ENCODE measurements around the gene EML1.

EML1 gene

GRCh38 chr14:99805757-99806439 is 12.7 kb downstream of the EML1 start:
- DNase-seq (ENCODE audit: low spot score): no peak

DNA sequence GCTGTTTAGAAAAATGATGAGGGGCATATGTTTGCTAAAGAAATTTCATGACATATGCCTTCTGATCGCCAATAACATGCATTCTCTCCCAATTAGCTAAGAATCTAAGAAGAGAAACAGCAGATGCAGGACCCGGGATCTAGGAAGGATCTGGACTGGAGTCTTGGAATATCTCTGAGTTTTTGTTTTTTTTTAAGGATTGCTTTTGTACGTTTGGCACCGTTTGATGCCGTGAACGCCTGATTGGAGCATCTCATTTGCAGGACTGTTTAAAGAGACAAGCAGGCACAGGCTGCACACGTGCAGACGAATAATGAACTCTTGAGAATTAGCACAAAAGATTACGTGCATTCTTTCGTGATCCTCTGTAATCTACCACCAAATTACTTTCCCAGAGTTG is 13.6 kb downstream of the EML1 start:
- DNase-seq (ENCODE audit: low spot score): no peak

DNA sequence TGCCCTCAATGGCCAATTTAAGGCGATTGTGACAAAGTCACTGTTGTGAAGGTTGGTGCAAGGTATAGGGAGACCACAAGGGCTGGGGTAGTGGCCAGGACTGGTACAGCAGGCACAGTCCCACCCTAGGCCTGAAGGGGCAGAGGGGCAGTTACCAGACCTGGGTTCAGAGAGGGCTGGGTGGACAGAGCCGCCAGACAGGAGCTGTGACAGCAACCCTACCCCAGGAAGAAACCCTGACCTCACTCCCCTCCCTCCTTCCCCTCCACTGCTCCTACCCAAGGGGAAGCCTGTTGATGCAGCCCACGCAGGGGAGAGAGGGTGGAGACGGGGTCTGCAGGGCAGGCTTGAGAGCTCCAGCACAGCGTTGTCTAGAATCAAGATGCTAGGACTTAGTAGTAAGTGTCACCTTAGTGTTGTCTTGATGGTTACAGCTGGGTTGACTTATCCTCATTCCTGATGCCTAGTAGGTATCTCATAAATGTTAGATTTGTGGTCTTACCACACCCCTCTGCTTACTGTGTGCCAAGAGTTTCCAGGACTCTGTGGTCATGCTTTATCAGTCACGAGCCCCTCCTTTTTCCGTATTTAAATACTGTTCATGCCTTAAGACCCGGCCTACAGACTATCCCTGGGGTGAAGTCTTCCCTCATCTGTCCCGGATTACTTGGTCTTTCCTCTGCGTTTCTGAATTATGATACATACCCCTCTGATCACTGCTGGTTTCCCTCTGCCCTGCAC is 14.4 kb downstream of the EML1 start:
- peak; percentile 58 for DNase-seq (ENCODE audit: low spot score)

DNA sequence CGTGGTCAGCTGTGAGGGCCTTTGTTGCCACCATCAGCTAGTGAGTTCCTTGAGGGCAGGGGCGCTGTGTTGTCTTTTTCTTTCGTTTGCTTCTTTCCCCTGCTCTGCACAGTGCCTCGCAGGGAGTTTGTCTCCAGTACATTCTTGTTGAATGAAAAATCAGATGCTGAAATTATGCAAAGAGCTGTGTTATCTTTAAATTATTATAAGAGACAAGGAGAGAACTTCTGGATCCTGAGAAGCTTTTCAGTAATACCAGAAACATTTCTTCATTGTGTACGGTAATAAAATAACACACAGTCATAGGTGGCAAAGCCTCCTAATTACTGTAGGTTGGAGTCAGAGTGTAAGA is 14.9 kb downstream of the EML1 start:
- no peak for DNase-seq (ENCODE audit: low spot score)

GRCh38 chr14:99808515-99808914 is 15.3 kb downstream of the EML1 start:
- DNase-seq (ENCODE audit: low spot score): no peak

GRCh38 chr14:99809360-99809759 is 16.1 kb downstream of the EML1 start:
- peak; percentile 88 for DNase-seq (ENCODE audit: low spot score)

GRCh38 chr14:99809859-99810558 is 16.8 kb downstream of the EML1 start:
- peak; percentile 31 for DNase-seq (ENCODE audit: low spot score)

GRCh38 chr14:99810559-99810874 is 17.3 kb downstream of the EML1 start:
- DNase-seq (ENCODE audit: low spot score): no peak

- no peak for DNase-seq (ENCODE audit: low spot score)
Measured at GRCh38 chr14:99812096-99812750, 19.0 kb downstream of the EML1 start.

DNA sequence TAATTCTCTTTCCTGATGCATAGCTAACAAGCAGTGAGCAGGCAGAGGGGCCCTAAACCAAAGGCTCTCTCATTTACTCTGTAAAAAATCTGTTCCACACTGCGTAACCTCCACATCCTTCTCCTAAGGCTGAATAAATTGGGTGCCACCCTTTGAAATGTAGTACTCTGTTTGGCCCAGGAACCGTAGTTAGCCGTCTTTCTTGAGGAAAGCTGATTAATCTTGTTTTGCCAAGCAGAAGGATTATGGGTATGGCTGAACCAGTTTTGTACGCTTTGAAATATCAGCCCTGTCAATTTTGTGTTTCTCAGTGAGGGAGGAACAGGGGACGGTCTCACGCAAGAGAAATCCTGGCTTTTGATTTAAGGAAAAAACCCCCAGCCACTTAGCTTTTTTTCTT is 19.7 kb downstream of the EML1 start:
- no peak for DNase-seq (ENCODE audit: low spot score)

DNA sequence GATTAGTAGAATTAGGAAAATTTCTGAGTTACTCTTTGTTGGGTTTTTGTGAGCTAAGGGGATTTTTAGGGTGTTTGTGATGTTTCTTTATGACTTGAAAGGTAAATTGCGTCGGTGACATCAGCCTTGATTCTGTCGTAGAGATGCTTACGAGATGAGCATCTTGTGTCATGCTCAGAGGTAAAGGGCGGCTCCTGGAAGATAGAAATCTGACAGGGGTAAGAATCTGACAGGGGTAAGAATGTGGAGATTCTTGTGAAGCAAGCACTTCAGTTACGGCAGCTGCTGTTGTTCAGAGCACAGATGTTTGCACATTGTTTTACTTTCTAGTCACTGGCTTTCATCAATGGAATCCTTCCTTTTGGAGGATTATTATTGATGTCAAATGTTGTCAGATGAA is 22.5 kb downstream of the EML1 start:
- DNase-seq (ENCODE audit: low spot score): no peak

GRCh38 chr14:99816217-99816616 is 23.0 kb downstream of the EML1 start:
- no peak for DNase-seq (ENCODE audit: low spot score)

- DNase-seq (ENCODE audit: low spot score): no peak
Measured at GRCh38 chr14:99816642-99817041, 23.4 kb downstream of the EML1 start.

GRCh38 chr14:99817331-99817730 is 24.1 kb downstream of the EML1 start:
- DNase-seq (ENCODE audit: low spot score): no peak

- no peak for DNase-seq (ENCODE audit: low spot score)
Measured at GRCh38 chr14:99818503-99819036, 25.4 kb downstream of the EML1 start.

- DNase-seq (ENCODE audit: low spot score): no peak
Measured at GRCh38 chr14:99819514-99819913, 26.3 kb downstream of the EML1 start.

- DNase-seq (ENCODE audit: low spot score): no peak
Measured at GRCh38 chr14:99820702-99821331, 27.6 kb downstream of the EML1 start.

DNA sequence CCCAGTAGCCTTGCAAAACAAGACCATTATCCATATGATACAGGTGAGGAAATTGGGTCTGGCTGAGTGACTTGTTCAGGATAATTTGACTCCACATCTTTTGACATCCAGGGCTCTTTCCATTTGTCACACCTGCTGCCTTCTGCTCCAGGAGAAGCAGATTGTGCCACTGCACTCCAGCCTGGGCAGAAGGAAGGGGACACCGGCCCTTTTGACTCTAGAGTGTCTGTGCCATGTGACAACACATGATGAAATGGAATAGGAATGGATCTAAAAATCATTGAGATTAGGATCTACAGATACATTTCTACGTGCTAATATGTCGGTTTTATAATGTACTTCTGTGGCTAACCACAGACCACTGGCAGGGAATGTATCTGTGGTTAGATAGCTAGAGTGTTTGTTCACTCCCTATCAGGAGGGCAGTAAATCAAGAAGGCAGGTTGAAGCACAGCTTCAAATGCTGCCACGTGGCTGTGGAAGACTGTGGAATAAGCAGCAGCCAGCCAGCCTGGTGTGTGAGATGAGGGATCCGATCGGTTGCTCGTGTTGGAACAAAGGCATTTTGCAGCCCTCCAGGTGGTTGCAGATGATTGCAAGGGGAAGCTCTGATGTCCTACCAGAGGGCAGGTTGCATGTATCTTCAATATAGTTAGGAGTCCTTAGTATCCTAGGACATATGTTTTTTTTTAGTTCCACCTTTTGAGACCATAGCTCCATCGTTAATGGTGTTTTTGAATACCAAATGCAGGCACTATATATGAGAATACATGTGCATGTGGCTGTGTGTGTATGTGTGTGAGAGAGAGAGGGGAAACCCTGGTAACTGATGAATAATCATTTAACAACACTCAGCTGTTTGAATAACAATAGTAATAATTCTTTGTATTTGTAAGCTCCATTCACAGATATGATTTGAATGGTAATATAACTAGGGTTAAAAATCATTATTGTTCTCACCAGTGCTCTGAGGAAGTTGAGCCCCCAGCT is 28.6 kb downstream of the EML1 start:
- peak; percentile 59 for DNase-seq (ENCODE audit: low spot score)

DNA sequence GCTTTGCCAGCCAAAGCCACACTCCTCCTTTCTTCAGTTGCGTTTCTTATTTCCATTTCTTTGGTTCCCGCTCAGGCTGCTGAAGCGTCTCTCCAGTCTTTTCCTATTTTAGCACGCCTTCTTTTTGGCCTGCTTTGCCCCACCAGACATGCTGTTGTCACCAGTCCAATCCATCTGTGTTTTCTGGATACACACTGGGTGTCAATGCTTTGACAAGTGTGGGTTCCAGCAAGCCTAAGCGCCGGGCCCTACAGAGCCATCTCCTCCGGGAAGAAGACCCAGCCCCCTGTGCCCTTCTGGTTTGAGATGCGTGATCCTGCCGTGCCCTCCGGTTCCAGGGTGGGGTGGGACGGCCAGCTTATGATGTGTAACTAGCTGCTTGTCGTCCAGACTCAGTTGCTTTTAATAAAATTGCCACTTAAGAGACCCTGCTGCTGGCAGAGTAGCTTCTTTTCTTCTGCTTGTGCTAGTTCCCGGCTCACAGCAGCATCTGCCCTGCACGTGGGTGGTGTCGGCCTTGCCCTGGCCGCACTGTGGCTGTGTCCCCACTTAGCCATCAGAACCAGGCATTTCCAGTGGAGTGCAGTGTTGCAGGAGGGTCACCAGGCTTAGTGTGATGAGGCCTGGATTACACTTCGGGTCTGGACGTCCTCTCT is 29.7 kb downstream of the EML1 start:
- no peak for DNase-seq (ENCODE audit: low spot score)

- DNase-seq (ENCODE audit: low spot score): no peak
Measured at GRCh38 chr14:99824776-99825175, 31.6 kb downstream of the EML1 start.

All from AG20443 (cell line).